HFFc6 (cell line): ENCODE measurements around the gene CMBL. TPM values are rescaled to one million over a fixed set of nuclear protein-coding genes. Genes with fewer than 3 reads are reported as not detected.

Experiments used
- DNase-seq: peaks from one replicate; pipeline ENCODE4 v3.0.0-alpha.2; 2018
- H3K27ac Mint-ChIP-seq: 2 replicates; pipeline ENCODE4 v1.8.0; 2020; ENCODE audit warnings: mild to moderate bottlenecking, mixed read lengths
- H3K27me3 Mint-ChIP-seq: 2 replicates; pipeline ENCODE4 v1.8.0; 2021; ENCODE audit warnings: mild to moderate bottlenecking, moderate library complexity, mixed read lengths; ENCODE audit not compliant: insufficient read depth
- H3K36me3 Mint-ChIP-seq: 2 replicates; pipeline ENCODE4 v1.8.0; 2021; ENCODE audit warnings: low read depth, mixed read lengths
- H3K4me1 Mint-ChIP-seq: 2 replicates; pipeline ENCODE4 v1.8.0; 2020; ENCODE audit warnings: low read depth, mixed read lengths
- H3K4me3 Mint-ChIP-seq: 2 replicates; pipeline ENCODE4 v1.8.0; 2020; ENCODE audit warnings: mild to moderate bottlenecking, moderate library complexity, mixed read lengths
- H3K9me3 Mint-ChIP-seq: 2 replicates; pipeline ENCODE4 v1.8.0; 2020; ENCODE audit warnings: mild to moderate bottlenecking, mixed read lengths
- total RNA-seq, 6 experiments: library from RNA; stranded (reverse); fragmentation: NEBNext Ultra II Directional; extraction: Animal tissue kit (Norgen Biotek cat#: 25700); gene quantifications; 2 replicates in 1 of 6; 3 replicates in 5 of 6; pipeline ENCODE4 v1.2.3, GENCODE V29; 2021
- TF ChIP-seq, protein P1 (sequence below): fragments of 200-600 bp; sonication (generic); IDR thresholded peaks from 2 replicates; pipeline ENCODE4 v1.5.0; 2021; ENCODE audit warnings: antibody characterized with exemption, mild to moderate bottlenecking

Gene CMBL
- total RNA-seq, 6 experiments from 2014 or later: 30.2 to 39.0 (median 38.0) TPM

DNA sequence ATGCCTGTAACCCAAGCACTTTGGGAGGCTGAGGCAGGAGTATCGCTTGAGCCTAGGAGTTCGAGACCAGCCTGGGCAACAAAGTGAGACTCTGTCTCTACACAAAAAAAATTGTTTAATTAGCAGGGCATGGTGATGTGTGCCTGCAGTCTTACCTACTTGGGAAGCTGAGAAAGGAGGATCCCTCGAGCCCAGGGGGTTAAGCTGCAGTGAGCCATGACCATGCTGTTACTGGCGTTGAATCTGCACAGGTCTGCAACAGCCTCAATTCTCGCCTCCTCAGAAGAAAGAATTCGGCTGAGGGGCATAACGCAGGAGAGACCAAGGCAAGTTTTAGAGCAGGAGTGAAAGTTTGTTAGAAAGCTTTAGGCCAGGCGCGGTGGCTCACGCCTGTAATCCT lies 39.6 kb downstream of the CMBL start:
- H3K36me3 Mint-ChIP-seq: peaks cover 24% of the 10 kb centered on the region
- H3K9me3 Mint-ChIP-seq: no peaks in the 10 kb centered on the region
- H3K27me3 Mint-ChIP-seq: peaks cover 4% of the 10 kb centered on the region; the same call in 1 of the 2 replicates
- H3K27ac Mint-ChIP-seq: 0 out of 2 replicates have a peak overlapping the region, but pooled peaks have one; percentile 52
- no peak for DNase-seq
- no peak overlapping the region for H3K4me3 Mint-ChIP-seq
- TF ChIP-seq, protein P1, sequence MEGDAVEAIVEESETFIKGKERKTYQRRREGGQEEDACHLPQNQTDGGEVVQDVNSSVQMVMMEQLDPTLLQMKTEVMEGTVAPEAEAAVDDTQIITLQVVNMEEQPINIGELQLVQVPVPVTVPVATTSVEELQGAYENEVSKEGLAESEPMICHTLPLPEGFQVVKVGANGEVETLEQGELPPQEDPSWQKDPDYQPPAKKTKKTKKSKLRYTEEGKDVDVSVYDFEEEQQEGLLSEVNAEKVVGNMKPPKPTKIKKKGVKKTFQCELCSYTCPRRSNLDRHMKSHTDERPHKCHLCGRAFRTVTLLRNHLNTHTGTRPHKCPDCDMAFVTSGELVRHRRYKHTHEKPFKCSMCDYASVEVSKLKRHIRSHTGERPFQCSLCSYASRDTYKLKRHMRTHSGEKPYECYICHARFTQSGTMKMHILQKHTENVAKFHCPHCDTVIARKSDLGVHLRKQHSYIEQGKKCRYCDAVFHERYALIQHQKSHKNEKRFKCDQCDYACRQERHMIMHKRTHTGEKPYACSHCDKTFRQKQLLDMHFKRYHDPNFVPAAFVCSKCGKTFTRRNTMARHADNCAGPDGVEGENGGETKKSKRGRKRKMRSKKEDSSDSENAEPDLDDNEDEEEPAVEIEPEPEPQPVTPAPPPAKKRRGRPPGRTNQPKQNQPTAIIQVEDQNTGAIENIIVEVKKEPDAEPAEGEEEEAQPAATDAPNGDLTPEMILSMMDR: no peak
- peaks cover 26% of the 10 kb centered on the region for H3K4me1 Mint-ChIP-seq

DNA sequence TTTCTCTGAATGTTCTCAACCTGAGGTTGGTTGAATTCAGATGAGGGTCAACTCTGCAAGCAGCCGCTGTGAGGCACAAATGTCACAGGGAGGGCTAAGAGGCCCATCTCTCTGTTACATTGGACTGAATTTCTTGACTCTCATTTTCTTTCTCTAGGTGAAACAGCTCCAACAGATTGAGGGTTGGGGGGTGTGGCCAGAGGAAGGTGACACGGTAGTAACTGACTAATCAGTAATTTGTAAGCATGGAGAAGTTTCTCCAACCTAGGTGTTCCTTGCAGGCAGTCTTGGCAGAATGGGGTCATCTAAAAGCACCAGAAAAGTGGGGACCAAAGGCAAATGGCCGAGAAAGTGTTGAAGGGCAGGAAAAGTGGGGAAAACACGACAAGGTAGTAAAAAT lies 40.9 kb downstream of the CMBL start:
- Mint-ChIP-seq H3K4me3 (no peak overlapping the region), H3K36me3 (peaks cover 35% of the 10 kb centered on the region), H3K27me3 (0 out of 2 replicates have a peak, but pooled peaks cover 2% of the 10 kb centered on the region), H3K4me1 (peaks cover 34% of the 10 kb centered on the region), H3K27ac (peak overlapping the region; percentile 52), H3K9me3 (no peaks in the 10 kb centered on the region)
- DNase-seq: no peak
- TF ChIP-seq, protein P1: no peak

GRCh38 chr5:10266137-10266536 lies 41.6 kb downstream of the CMBL start:
- TF ChIP-seq, protein P1: no peak
- DNase-seq: no peak
- Mint-ChIP-seq H3K4me3 (no peak overlapping the region), H3K27ac (peak overlapping the region; percentile 54; the same call in 1 of the 2 replicates), H3K36me3 (peaks cover 35% of the 10 kb centered on the region), H3K27me3 (0 out of 2 replicates have a peak, but pooled peaks cover 2% of the 10 kb centered on the region), H3K9me3 (no peaks in the 10 kb centered on the region), H3K4me1 (peaks cover 34% of the 10 kb centered on the region)

DNA sequence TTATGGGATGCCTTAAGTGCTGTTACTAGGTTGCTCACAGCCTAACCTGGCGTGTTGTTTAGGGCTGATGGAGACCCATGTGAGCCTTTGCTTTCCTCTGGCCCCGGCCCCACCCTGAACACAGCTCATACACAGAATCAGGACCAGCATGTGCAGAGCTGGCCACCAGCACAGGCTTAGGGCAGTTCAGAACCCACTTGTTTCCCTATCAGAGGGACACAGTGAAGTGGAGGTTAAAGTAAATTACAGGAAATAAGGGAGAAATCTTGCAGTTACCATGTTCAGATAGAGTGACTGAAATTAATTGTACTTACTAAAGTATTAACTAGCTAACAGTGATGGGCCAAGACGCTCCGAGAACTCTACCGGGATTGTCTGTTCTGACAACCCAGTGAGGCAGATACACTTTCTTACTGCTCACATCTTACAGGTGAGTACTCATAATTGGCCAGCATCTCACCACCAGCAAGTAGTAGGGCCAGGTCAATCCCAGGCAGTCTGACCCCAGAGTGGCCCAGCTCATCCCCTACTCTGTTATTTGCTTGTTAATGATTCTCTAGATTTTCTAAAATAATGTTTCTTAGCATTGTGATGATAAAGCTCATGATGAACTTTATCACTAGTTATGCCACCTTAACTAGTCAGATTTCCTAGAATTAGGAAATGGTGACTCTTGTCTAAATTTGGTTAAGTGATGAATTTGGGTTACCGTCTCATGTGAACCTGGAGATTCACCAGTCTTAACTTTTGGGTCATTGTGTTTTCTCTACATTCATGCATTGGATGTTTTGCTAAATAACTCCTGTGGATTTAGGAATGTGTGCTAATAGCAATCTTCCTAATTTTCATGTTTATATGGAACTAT lies 42.2 kb downstream of the CMBL start:
- peaks cover 2% of the 10 kb centered on the region; the same call in 1 of the 2 replicates for H3K27me3 Mint-ChIP-seq
- H3K4me3 Mint-ChIP-seq: no peak overlapping the region
- H3K27ac Mint-ChIP-seq: peak overlapping the region; percentile 54
- no peak for DNase-seq
- no peaks in the 10 kb centered on the region for H3K9me3 Mint-ChIP-seq
- TF ChIP-seq, protein P1: no peak
- H3K36me3 Mint-ChIP-seq: peaks cover 35% of the 10 kb centered on the region
- peaks cover 34% of the 10 kb centered on the region for H3K4me1 Mint-ChIP-seq

DNA sequence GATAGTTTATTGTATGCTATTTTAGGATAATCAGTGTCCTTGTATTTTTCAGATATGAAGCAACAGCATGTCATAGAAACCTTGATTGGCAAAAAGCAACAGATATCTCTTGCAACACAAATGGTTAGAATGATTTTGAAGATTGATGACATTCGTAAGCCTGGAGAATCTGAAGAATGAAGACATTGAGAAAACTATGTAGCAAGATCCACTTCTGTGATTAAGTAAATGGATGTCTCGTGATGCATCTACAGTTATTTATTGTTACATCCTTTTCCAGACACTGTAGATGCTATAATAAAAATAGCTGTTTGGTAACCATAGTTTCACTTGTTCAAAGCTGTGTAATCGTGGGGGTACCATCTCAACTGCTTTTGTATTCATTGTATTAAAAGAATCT lies 43.1 kb downstream of the CMBL start:
- peak overlapping the region; percentile 54 for H3K27ac Mint-ChIP-seq
- H3K4me3 Mint-ChIP-seq: no peak overlapping the region
- TF ChIP-seq, protein P1: no peak
- peaks cover 6% of the 10 kb centered on the region for H3K27me3 Mint-ChIP-seq
- H3K4me1 Mint-ChIP-seq: peaks cover 39% of the 10 kb centered on the region
- no peaks in the 10 kb centered on the region for H3K9me3 Mint-ChIP-seq
- peaks cover 40% of the 10 kb centered on the region for H3K36me3 Mint-ChIP-seq
- peak; percentile 38 for DNase-seq
